Measurements from ENCODE around the gene ZFAND5.

Gene ZFAND5
- 667 to 817 reads per million in 2 donors for total RNA-seq

- DNase-seq, result peak; percentile 84 to 96 (median 90)
These were observed at the start of gene ZFAND5 for GRCh38 chr9:72364679-72365524. TSS of gene ZFAND5 (minus strand) at chr9:72365208. CDS start at chr9:72360778, 4,430 bp downstream.

- DNase-seq, result no peak
These were observed 47.6 kb upstream of the ZFAND5 start for GRCh38 chr9:72412483-72413040.

GRCh38 chr9:72410214-72410613 lies 45.2 kb upstream of the ZFAND5 start:
- no peak for DNase-seq

GRCh38 chr9:72407114-72407513 lies 42.1 kb upstream of the ZFAND5 start:
- no peak for DNase-seq

- DNase-seq, result no peak
These were observed 37.7 kb upstream of the ZFAND5 start for GRCh38 chr9:72402744-72403143.

- DNase-seq, result no peak
These were observed 36.4 kb upstream of the ZFAND5 start for GRCh38 chr9:72401396-72401795.

GRCh38 chr9:72400866-72401265 lies 35.9 kb upstream of the ZFAND5 start:
- no peak for DNase-seq

- no peak for DNase-seq
These were observed 34.4 kb upstream of the ZFAND5 start for GRCh38 chr9:72399391-72399790.

GRCh38 chr9:72396247-72397091 lies 31.5 kb upstream of the ZFAND5 start:
- DNase-seq, result peak in 1 of 5 experiments; percentile 55

- no peak for DNase-seq
These were observed 29.1 kb upstream of the ZFAND5 start for GRCh38 chr9:72394066-72394465.

- no peak for DNase-seq
These were observed 25.9 kb upstream of the ZFAND5 start for GRCh38 chr9:72390907-72391306.

GRCh38 chr9:72386186-72386585 lies 21.2 kb upstream of the ZFAND5 start:
- no peak for DNase-seq

GRCh38 chr9:72384710-72385485 lies 19.9 kb upstream of the ZFAND5 start:
- DNase-seq, result no peak

- DNase-seq, result no peak
These were observed 19.1 kb upstream of the ZFAND5 start for GRCh38 chr9:72383978-72384709.

GRCh38 chr9:72382405-72382804 lies 17.4 kb upstream of the ZFAND5 start:
- no peak for DNase-seq

GRCh38 chr9:72377041-72377440 lies 12.0 kb upstream of the ZFAND5 start:
- DNase-seq, result no peak

GRCh38 chr9:72371151-72371550 lies 6.1 kb upstream of the ZFAND5 start:
- no peak for DNase-seq

GRCh38 chr9:72365525-72366256 lies 683 bp upstream of the ZFAND5 start:
- DNase-seq, result peak; percentile 20 to 82 (median 49)

GRCh38 chr9:72363908-72364678 lies 915 bp downstream of the ZFAND5 start:
- peak; percentile 52 to 87 (median 67) for DNase-seq

GRCh38 chr9:72363236-72363635 lies 1.8 kb downstream of the ZFAND5 start:
- DNase-seq, result no peak
